Stimulated activated CD8-positive, alpha-beta memory T cell treated with anti-CD3 and anti-CD28 coated beads, Interleukin-15, amount 100 ng/mL, for 48 hours (primary cell): Measurements from ENCODE around the gene CDH23.

Source experiments
- DNase-seq, 2 donors: peaks; one replicate each; pipeline ENCODE4 v3.0.0-alpha.2; 2020; ENCODE audit warnings: low read depth in 2 of 2

The CDH23 gene

GRCh38 chr10:71687480-71687879, 290.8 kb downstream of the CDH23 start:
- DNase-seq = no peak

- no peak for DNase-seq
Observed at GRCh38 chr10:71688256-71688655, 291.5 kb downstream of the CDH23 start.

- DNase-seq = no peak
Observed at GRCh38 chr10:71690094-71690720, 293.5 kb downstream of the CDH23 start.

- no peak for DNase-seq
Observed at GRCh38 chr10:71691405-71691804, 294.7 kb downstream of the CDH23 start.

GRCh38 chr10:71692598-71693306, 296.0 kb downstream of the CDH23 start:
- DNase-seq = no peak

- DNase-seq = no peak
Observed at GRCh38 chr10:71693377-71693776, 296.7 kb downstream of the CDH23 start.

- DNase-seq = no peak
Observed at GRCh38 chr10:71694039-71694501, 297.4 kb downstream of the CDH23 start.

- DNase-seq = peak in 1 of 2 donors; percentile 13
Observed at GRCh38 chr10:71694567-71694968, 297.8 kb downstream of the CDH23 start.

GRCh38 chr10:71695502-71696476, 299.1 kb downstream of the CDH23 start:
- no peak for DNase-seq

GRCh38 chr10:71696628-71697326, 300.1 kb downstream of the CDH23 start:
- peak; percentile 31 to 45 for DNase-seq

- DNase-seq = peak; percentile 63 to 72
Observed at GRCh38 chr10:71697938-71698709, 301.4 kb downstream of the CDH23 start.

GRCh38 chr10:71698737-71699136, 302.0 kb downstream of the CDH23 start:
- DNase-seq = no peak

GRCh38 chr10:71700731-71701368, 304.1 kb downstream of the CDH23 start:
- no peak for DNase-seq

- DNase-seq = no peak
Observed at GRCh38 chr10:71701496-71702132, 304.9 kb downstream of the CDH23 start.

GRCh38 chr10:71703577-71703976, 306.9 kb downstream of the CDH23 start:
- no peak for DNase-seq

GRCh38 chr10:71704816-71705215, 308.1 kb downstream of the CDH23 start:
- no peak for DNase-seq

- DNase-seq = no peak
Observed at GRCh38 chr10:71705582-71705981, 308.9 kb downstream of the CDH23 start.

GRCh38 chr10:71706216-71707121, 309.7 kb downstream of the CDH23 start:
- DNase-seq = no peak
